HepG2 (cell line): ENCODE measurements around the gene GPR139. TPM values are rescaled to one million over a fixed set of nuclear protein-coding genes. Genes with fewer than 3 reads are reported as not detected.

Source experiments
- ARHGAP35 ChIP-seq: sonication (generic); formaldehyde crosslinking; IDR thresholded peaks from 2 replicates; pipeline ENCODE4 v1.9.0; 2022; ENCODE audit warnings: mild to moderate bottlenecking, inconsistent platforms, moderate library complexity, missing genetic modification reagents, borderline replicate concordance
- ARID2 ChIP-seq: sonication (generic); formaldehyde crosslinking; IDR thresholded peaks from 2 replicates; pipeline ENCODE4 v1.8.1; 2022; ENCODE audit warnings: mild to moderate bottlenecking, missing genetic modification reagents, borderline replicate concordance
- CHD2 ChIP-seq: IDR thresholded peaks from 2 replicates; pipeline ENCODE4 v1.6.1; 2011; ENCODE audit warnings: low read depth, low read length, improper control_type of control experiment
- DPF2 ChIP-seq: sonication (generic); formaldehyde crosslinking; IDR thresholded peaks from 2 replicates; pipeline ENCODE4 v1.4.0; 2020; ENCODE audit warnings: mild to moderate bottlenecking, low read depth, missing genetic modification reagents, borderline replicate concordance
- ELF1 ChIP-seq: sonication (generic); formaldehyde crosslinking; IDR thresholded peaks from 2 replicates; pipeline ENCODE4 v1.4.0; 2020; ENCODE audit warnings: missing genetic modification reagents
- FOXP1 ChIP-seq, 2 experiments: fragments of 450-650 bp in 1 of 2; IDR thresholded peaks; 2 replicates each; pipeline ENCODE4 v1.6.1; 2017 to 2018; ENCODE audit warnings: antibody characterized with exemption in 1 of 2
- NAIF1 ChIP-seq: sonication (generic); formaldehyde crosslinking; IDR thresholded peaks from 2 replicates; pipeline ENCODE4 v1.5.0; 2020; ENCODE audit warnings: mild to moderate bottlenecking, missing genetic modification reagents, borderline replicate concordance
- NFIC ChIP-seq: IDR thresholded peaks from 2 replicates; pipeline ENCODE4 v1.6.1; 2012; ENCODE audit warnings: mild to moderate bottlenecking, low read length, inconsistent platforms
- RARA ChIP-seq: IDR thresholded peaks from 2 replicates; pipeline ENCODE4 v1.6.1; 2016; ENCODE audit warnings: missing genetic modification reagents, missing compliant biosample characterization
- TAF15 ChIP-seq: fragments of 200-400 bp; formaldehyde crosslinking; IDR thresholded peaks from one replicate; pipeline ENCODE4 v1.6.1; 2018; ENCODE audit warnings: mild to moderate bottlenecking, low read depth, low read length; ENCODE audit not compliant: poor library complexity, severe bottlenecking
- TOE1 ChIP-seq: sonication (generic); formaldehyde crosslinking; IDR thresholded peaks from 2 replicates; pipeline ENCODE4 v1.4.0; 2020; ENCODE audit warnings: mild to moderate bottlenecking, missing genetic modification reagents
- TRIM24 ChIP-seq: sonication (generic); formaldehyde crosslinking; IDR thresholded peaks from 2 replicates; pipeline ENCODE4 v1.8.0; 2022; ENCODE audit warnings: mild to moderate bottlenecking, missing genetic modification reagents
- ZMAT3 ChIP-seq: sonication (generic); formaldehyde crosslinking; conservative IDR thresholded peaks from 2 replicates; pipeline ENCODE4 v1.7.0; 2021; ENCODE audit warnings: missing genetic modification reagents
- ZNF83 ChIP-seq: sonication (generic); formaldehyde crosslinking; IDR thresholded peaks from 2 replicates; pipeline ENCODE4 v1.4.0; 2020; ENCODE audit warnings: missing genetic modification reagents, mild to moderate bottlenecking, borderline replicate concordance
- ZNF841 ChIP-seq: sonication (generic); formaldehyde crosslinking; IDR thresholded peaks from 2 replicates; pipeline ENCODE4 v1.8.1; 2023; ENCODE audit warnings: missing genetic modification reagents, borderline replicate concordance
- polyA plus RNA-seq, 8 experiments: library from polyadenylated mRNA; depleted of rRNA in 3 of 8; stranded (reverse) in 7 of 8; unstranded in 1 of 8; fragments of >200 nt; fragmentation: Illumina TruSeq in 4 of 8; extraction: Trizol in 4 of 8; gene quantifications; 2 replicates each; pipeline versions ENCODE4 v1.2.1 to v1.2.3, GENCODE V29; 2011 to 2016; ENCODE audit warnings: low read depth in 4 of 8, missing spikeins in 1 of 8, mixed read lengths in 1 of 8; ENCODE audit not compliant: insufficient read depth in 1 of 8
- total RNA-seq, 5 experiments: library from RNA; depleted of rRNA; stranded (reverse); fragments of >200 nt; fragmentation: Illumina TruSeq; extraction: Trizol; gene quantifications; 2 replicates each; pipeline ENCODE4 v1.2.3, GENCODE V29; 2016; ENCODE audit warnings: low read depth in 1 of 5
- TF ChIP-seq, protein P1 (sequence below): sonication (generic); formaldehyde crosslinking; conservative IDR thresholded peaks from 2 replicates; pipeline ENCODE4 v1.4.0; 2020; ENCODE audit warnings: missing genetic modification reagents
- TF ChIP-seq, protein P2 (sequence below): sonication (generic); formaldehyde crosslinking; IDR thresholded peaks from 2 replicates; pipeline ENCODE4 v1.9.0; 2021; ENCODE audit warnings: missing genetic modification reagents, mild to moderate bottlenecking, borderline replicate concordance
- TF ChIP-seq, protein P3 (sequence below): sonication (generic); formaldehyde crosslinking; IDR thresholded peaks from 2 replicates; pipeline ENCODE4 v1.4.0; 2020; ENCODE audit warnings: missing genetic modification reagents
- TF ChIP-seq, protein P4 (sequence below): sonication (generic); formaldehyde crosslinking; IDR thresholded peaks from 2 replicates; pipeline ENCODE4 v1.4.0; 2020; ENCODE audit warnings: missing genetic modification reagents
- TF ChIP-seq, protein P5 (sequence below): sonication (generic); IDR thresholded peaks from 2 replicates; pipeline ENCODE4 v1.6.1; 2016; ENCODE audit warnings: low read depth, borderline replicate concordance

The GPR139 gene
- total and polyA plus RNA-seq, 2 of the 13 experiments (the other 11 are each of a cell fraction or from before 2014, with no cell fraction given), result not detected

DNA sequence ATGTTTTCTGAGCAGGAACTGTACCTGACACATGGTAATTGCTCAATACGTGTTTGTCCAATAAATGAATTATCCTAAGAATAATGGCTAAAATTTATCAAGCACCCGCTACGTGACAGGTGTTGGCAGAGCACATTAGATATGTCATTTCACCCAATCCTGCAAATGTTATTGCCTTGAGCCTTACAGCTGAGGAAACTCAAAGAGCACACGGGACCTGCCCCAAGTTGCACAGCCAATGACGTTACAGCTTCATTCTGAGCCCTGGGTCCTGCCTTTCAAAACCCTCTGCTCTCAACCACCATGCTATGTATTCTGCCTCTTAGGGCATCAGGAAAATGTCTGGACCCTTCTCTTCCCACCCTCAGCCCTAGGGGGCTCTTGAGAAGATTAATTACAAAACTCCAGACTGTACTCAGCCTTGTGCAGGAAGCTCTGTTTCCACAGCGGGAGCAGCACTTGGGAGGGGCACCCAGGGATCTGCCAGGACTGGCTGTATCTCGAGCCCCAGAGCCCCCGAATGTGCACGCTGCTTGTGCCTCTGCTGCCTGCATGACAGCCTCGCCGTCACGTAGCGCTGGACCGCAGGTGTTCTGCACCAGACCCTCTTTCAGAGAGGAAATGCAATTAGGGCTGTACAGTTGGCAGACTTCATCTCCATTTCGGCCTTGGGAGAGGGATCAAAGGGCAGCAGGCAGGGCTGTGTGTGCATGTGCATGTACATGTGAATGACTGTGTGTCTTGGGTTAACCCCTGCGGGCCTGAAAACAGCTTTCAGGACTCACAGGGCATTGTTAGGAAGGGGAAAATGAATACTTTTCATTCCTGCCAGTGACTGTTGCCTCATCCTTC, 71.6 kb downstream of the GPR139 start (continued):
- TF ChIP-seq ARHGAP35 (CRISPR knock-in tag) (no peak), DPF2 (CRISPR knock-in tag) (no peak), CHD2 (no peak), ZNF83 (CRISPR knock-in tag) (peak; percentile 59; the same call in 1 of the 2 replicates), NAIF1 (CRISPR knock-in tag) (no peak), ZNF841 (CRISPR knock-in tag) (no peak), TOE1 (CRISPR knock-in tag) (no peak), NFIC (no peak), FOXP1 (IDR thresholded peaks at IDR 0.05) (no peak), FOXP1 (CRISPR knock-in tag; IDR thresholded peaks at IDR 0.05) (no peak), ELF1 (no peak), ARID2 (CRISPR knock-in tag) (no peak), TAF15 (no peak), TRIM24 (CRISPR knock-in tag) (peak; percentile 65; the same call in 1 of the 2 replicates), RARA (CRISPR knock-in tag) (no peak), ZMAT3 (CRISPR knock-in tag) (0 out of 2 replicates have a peak, but pooled peaks have one; percentile 44)
- TF ChIP-seq, protein P1, sequence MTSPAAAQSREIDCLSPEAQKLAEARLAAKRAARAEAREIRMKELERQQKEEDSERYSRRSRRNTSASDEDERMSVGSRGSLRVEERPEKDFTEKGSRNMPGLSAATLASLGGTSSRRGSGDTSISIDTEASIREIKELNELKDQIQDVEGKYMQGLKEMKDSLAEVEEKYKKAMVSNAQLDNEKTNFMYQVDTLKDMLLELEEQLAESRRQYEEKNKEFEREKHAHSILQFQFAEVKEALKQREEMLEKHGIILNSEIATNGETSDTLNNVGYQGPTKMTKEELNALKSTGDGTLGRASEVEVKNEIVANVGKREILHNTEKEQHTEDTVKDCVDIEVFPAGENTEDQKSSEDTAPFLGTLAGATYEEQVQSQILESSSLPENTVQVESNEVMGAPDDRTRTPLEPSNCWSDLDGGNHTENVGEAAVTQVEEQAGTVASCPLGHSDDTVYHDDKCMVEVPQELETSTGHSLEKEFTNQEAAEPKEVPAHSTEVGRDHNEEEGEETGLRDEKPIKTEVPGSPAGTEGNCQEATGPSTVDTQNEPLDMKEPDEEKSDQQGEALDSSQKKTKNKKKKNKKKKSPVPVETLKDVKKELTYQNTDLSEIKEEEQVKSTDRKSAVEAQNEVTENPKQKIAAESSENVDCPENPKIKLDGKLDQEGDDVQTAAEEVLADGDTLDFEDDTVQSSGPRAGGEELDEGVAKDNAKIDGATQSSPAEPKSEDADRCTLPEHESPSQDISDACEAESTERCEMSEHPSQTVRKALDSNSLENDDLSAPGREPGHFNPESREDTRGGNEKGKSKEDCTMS (CRISPR knock-in tag), result no peak
- TF ChIP-seq, protein P2, sequence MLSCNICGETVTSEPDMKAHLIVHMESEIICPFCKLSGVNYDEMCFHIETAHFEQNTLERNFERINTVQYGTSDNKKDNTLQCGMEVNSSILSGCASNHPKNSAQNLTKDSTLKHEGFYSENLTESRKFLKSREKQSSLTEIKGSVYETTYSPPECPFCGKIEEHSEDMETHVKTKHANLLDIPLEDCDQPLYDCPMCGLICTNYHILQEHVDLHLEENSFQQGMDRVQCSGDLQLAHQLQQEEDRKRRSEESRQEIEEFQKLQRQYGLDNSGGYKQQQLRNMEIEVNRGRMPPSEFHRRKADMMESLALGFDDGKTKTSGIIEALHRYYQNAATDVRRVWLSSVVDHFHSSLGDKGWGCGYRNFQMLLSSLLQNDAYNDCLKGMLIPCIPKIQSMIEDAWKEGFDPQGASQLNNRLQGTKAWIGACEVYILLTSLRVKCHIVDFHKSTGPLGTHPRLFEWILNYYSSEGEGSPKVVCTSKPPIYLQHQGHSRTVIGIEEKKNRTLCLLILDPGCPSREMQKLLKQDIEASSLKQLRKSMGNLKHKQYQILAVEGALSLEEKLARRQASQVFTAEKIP, result no peak
- TF ChIP-seq, protein P3, sequence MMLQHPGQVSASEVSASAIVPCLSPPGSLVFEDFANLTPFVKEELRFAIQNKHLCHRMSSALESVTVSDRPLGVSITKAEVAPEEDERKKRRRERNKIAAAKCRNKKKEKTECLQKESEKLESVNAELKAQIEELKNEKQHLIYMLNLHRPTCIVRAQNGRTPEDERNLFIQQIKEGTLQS (CRISPR knock-in tag), result 0 out of 2 replicates have a peak, but pooled peaks have one; percentile 18
- TF ChIP-seq, protein P4, sequence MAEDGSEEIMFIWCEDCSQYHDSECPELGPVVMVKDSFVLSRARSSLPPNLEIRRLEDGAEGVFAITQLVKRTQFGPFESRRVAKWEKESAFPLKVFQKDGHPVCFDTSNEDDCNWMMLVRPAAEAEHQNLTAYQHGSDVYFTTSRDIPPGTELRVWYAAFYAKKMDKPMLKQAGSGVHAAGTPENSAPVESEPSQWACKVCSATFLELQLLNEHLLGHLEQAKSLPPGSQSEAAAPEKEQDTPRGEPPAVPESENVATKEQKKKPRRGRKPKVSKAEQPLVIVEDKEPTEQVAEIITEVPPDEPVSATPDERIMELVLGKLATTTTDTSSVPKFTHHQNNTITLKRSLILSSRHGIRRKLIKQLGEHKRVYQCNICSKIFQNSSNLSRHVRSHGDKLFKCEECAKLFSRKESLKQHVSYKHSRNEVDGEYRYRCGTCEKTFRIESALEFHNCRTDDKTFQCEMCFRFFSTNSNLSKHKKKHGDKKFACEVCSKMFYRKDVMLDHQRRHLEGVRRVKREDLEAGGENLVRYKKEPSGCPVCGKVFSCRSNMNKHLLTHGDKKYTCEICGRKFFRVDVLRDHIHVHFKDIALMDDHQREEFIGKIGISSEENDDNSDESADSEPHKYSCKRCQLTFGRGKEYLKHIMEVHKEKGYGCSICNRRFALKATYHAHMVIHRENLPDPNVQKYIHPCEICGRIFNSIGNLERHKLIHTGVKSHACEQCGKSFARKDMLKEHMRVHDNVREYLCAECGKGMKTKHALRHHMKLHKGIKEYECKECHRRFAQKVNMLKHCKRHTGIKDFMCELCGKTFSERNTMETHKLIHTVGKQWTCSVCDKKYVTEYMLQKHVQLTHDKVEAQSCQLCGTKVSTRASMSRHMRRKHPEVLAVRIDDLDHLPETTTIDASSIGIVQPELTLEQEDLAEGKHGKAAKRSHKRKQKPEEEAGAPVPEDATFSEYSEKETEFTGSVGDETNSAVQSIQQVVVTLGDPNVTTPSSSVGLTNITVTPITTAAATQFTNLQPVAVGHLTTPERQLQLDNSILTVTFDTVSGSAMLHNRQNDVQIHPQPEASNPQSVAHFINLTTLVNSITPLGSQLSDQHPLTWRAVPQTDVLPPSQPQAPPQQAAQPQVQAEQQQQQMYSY (CRISPR knock-in tag), result no peak
- TF ChIP-seq, protein P5, sequence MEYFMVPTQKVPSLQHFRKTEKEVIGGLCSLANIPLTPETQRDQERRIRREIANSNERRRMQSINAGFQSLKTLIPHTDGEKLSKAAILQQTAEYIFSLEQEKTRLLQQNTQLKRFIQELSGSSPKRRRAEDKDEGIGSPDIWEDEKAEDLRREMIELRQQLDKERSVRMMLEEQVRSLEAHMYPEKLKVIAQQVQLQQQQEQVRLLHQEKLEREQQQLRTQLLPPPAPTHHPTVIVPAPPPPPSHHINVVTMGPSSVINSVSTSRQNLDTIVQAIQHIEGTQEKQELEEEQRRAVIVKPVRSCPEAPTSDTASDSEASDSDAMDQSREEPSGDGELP, result no peak
